Measurements from ENCODE around the gene SLU7. TPM values are rescaled to one million over a fixed set of nuclear protein-coding genes. Genes with fewer than 3 reads are reported as not detected.
"Not testable (repeated sequence)": the region's sequence is repeated elsewhere in the genome, so short reads cannot be mapped to it uniquely, and the experiment has no call there.

Gene SLU7
- total RNA-seq, 6 donors from 2014 or later = 26.7 to 115 (median 60.7) TPM

GRCh38 chr5:160438316-160439204 is 19.7 kb upstream of the SLU7 start:
- 1 to 3% methylated on average over 16 to 18 of the region's 18 CpGs for WGBS, 2 donors
- Histone ChIP-seq H3K4me1 (peaks cover 7 to 9% (median 7%) of the 10 kb centered on the region in 4 donors), H3K4me3 (peak overlapping the region in 3 of 4 donors; percentile 28 to 52 (median 50)), H3K27ac (peak overlapping the region in 3 of 4 donors; percentile 35 to 72 (median 52)), H3K27me3 (no peaks in the 10 kb centered on the region), H3K9me3 (no peaks in the 10 kb centered on the region), H3K36me3 (no peaks in the 10 kb centered on the region)
- TF ChIP-seq CTCF (IDR thresholded peaks at IDR 0.05) (peak; percentile 13 to 69 (median 60)), POLR2AphosphoS5 (IDR thresholded peaks at IDR 0.05) (no peak)
- DNase-seq (peak in 1 of 2 donors; percentile 67), ATAC-seq (ENCODE audit: low FRiP score in 2 of 2) (peak; percentile 75 to 90)

GRCh38 chr5:160437271-160437670 is 18.4 kb upstream of the SLU7 start:
- Histone ChIP-seq H3K27me3 (no peaks in the 10 kb centered on the region), H3K36me3 (no peaks in the 10 kb centered on the region), H3K4me1 (peaks cover 7 to 9% (median 7%) of the 10 kb centered on the region in 4 donors), H3K27ac (no peak overlapping the region), H3K4me3 (no peak overlapping the region), H3K9me3 (no peaks in the 10 kb centered on the region)
- ATAC-seq (ENCODE audit: low FRiP score in 2 of 2) (no peak), DNase-seq (no peak)
- TF ChIP-seq POLR2A (IDR thresholded peaks at IDR 0.05) (no peak), CTCF (IDR thresholded peaks at IDR 0.05) (no peak), EP300 (IDR thresholded peaks at IDR 0.05) (no peak), POLR2AphosphoS5 (IDR thresholded peaks at IDR 0.05) (no peak)

- H3K4me1 ChIP-seq; H3K4me3 ChIP-seq; H3K27ac ChIP-seq; DNase-seq; H3K9me3 ChIP-seq; ATAC-seq (ENCODE audit: low FRiP score in 2 of 2); H3K27me3 ChIP-seq; H3K36me3 ChIP-seq: not testable (repeated sequence)
- WGBS, 2 donors = 41 to 53% methylated on average over 6 of the region's 6 CpGs
Measured at GRCh38 chr5:160436661-160437060, 17.8 kb upstream of the SLU7 start.

GRCh38 chr5:160436017-160436416 is 17.1 kb upstream of the SLU7 start:
- Histone ChIP-seq H3K9me3 (no peaks in the 10 kb centered on the region), H3K36me3 (no peaks in the 10 kb centered on the region), H3K4me3 (no peak overlapping the region), H3K27me3 (no peaks in the 10 kb centered on the region), H3K27ac (no peak overlapping the region), H3K4me1 (peaks cover 7 to 8% (median 7%) of the 10 kb centered on the region in 4 donors)
- DNase-seq = no peak
- ATAC-seq (ENCODE audit: low FRiP score in 2 of 2) = no peak
- 89 to 91% methylated on average over 4 of the region's 4 CpGs for WGBS, 2 donors
- TF ChIP-seq POLR2A (IDR thresholded peaks at IDR 0.05) = no peak
- TF ChIP-seq EP300 (IDR thresholded peaks at IDR 0.05) = no peak
- no peak for TF ChIP-seq POLR2AphosphoS5 (IDR thresholded peaks at IDR 0.05)
- no peak for TF ChIP-seq CTCF (IDR thresholded peaks at IDR 0.05)

GRCh38 chr5:160435532-160435931 is 16.7 kb upstream of the SLU7 start:
- ATAC-seq (ENCODE audit: low FRiP score in 2 of 2) = no peak
- WGBS, 2 donors = 77 to 80% methylated on average over 1 of the region's 1 CpG
- Histone ChIP-seq H3K9me3 (no peaks in the 10 kb centered on the region), H3K4me3 (no peak overlapping the region), H3K27ac (no peak overlapping the region), H3K27me3 (no peaks in the 10 kb centered on the region), H3K36me3 (no peaks in the 10 kb centered on the region), H3K4me1 (peaks cover 7 to 8% (median 7%) of the 10 kb centered on the region in 4 donors)
- no peak for TF ChIP-seq EP300 (IDR thresholded peaks at IDR 0.05)
- TF ChIP-seq POLR2AphosphoS5 (IDR thresholded peaks at IDR 0.05) = no peak
- no peak for TF ChIP-seq CTCF (IDR thresholded peaks at IDR 0.05)
- TF ChIP-seq POLR2A (IDR thresholded peaks at IDR 0.05) = no peak
- DNase-seq = no peak
